Activated CD8-positive, alpha-beta memory T cell treated with anti-CD3 and anti-CD28 coated beads, Interleukin-2, amount 50 U/mL, for 24 hours (primary cell): ENCODE results near the gene PPP1R12B.
"Not testable (repeated sequence)": the region's sequence is repeated elsewhere in the genome, so short reads cannot be mapped to it uniquely, and the experiment has no call there.

ENCODE experiments used
- DNase-seq: peaks from one replicate; pipeline ENCODE4 v3.0.0-alpha.2; 2020; ENCODE audit errors: extremely low read depth

PPP1R12B gene

GRCh38 chr1:202584707-202585589, 236.4 kb downstream of the PPP1R12B start:
- no peak for DNase-seq

- no peak for DNase-seq
Observed at GRCh38 chr1:202585590-202585933, 237.1 kb downstream of the PPP1R12B start.

GRCh38 chr1:202586018-202586821, 237.7 kb downstream of the PPP1R12B start:
- DNase-seq = no peak

- no peak for DNase-seq
Observed at GRCh38 chr1:202586871-202587270, 238.4 kb downstream of the PPP1R12B start.

GRCh38 chr1:202587859-202588485, 239.5 kb downstream of the PPP1R12B start:
- no peak for DNase-seq

GRCh38 chr1:202588503-202589189, 240.1 kb downstream of the PPP1R12B start:
- DNase-seq = no peak

GRCh38 chr1:202589190-202589930, 240.9 kb downstream of the PPP1R12B start:
- DNase-seq = no peak

GRCh38 chr1:202590126-202590525, 241.6 kb downstream of the PPP1R12B start:
- DNase-seq = no peak

GRCh38 chr1:202590975-202591411, 242.5 kb downstream of the PPP1R12B start:
- no peak for DNase-seq

GRCh38 chr1:202591515-202591914, 243.0 kb downstream of the PPP1R12B start:
- no peak for DNase-seq

GRCh38 chr1:202592146-202592545, 243.6 kb downstream of the PPP1R12B start:
- no peak for DNase-seq

- no peak for DNase-seq
Observed at GRCh38 chr1:202593845-202594244, 245.3 kb downstream of the PPP1R12B start.

GRCh38 chr1:202596638-202597037, 248.1 kb downstream of the PPP1R12B start:
- DNase-seq = no peak

- DNase-seq = no peak
Observed at GRCh38 chr1:202597090-202597761, 248.7 kb downstream of the PPP1R12B start.

GRCh38 chr1:202599669-202600431, 251.4 kb downstream of the PPP1R12B start:
- no peak for DNase-seq

GRCh38 chr1:202600432-202601041, 252.0 kb downstream of the PPP1R12B start:
- DNase-seq = no peak

- no peak for DNase-seq
Observed at GRCh38 chr1:202603435-202603834, 254.9 kb downstream of the PPP1R12B start.

- DNase-seq = no peak
Observed at GRCh38 chr1:202605515-202605914, 257.0 kb downstream of the PPP1R12B start.

GRCh38 chr1:202612036-202612435, 263.5 kb downstream of the PPP1R12B start:
- DNase-seq = not testable (repeated sequence)
